ENCODE data around the gene RSPH1. TPM values are rescaled to one million over a fixed set of nuclear protein-coding genes. Genes with fewer than 3 reads are reported as not detected.

The RSPH1 gene
- total and polyA plus RNA-seq, 4 donors: 0.09 to 0.17 (median 0.16) TPM; not detected in 1

DNA sequence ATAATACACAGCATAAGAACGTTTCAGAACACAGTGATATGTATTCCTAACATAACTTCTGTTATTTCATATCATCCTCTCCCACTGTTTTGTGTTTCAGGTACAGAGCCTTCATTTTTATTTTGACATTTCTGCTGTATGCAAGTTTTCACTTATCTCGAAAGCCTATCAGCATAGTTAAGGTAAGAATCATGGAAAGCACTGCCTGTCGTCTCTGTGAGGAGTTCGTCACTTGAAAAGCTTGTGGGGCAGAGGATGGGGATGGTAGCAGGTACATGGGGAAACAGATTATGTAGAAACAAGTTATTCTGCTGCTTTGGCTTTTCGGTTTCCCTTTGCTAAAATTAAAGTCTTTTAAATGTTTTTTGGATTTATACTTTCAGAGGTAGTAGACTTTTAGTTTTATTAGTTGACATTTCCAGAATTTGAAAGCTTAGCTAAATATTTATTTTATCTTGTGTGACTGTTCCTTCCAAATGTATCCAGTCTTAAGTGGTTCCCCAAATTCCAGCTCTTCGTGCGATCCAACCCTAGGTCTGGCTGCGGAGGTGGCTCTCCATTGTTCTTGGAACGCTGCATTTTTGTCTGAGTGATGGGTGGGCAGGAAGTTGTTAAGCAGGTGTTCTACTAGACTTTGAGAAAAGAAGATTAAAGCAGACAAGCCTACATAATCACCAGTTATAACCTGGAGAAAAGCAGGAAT, 29.8 kb upstream of the RSPH1 start:
- no peak overlapping the region for H3K4me3 ChIP-seq (ENCODE audit: low read depth in 1 of 3, low read length in 3 of 3)
- no peak for DNase-seq (ENCODE audit: low spot score)
- H3K9ac ChIP-seq (ENCODE audit: low read depth in 1 of 2, low read length in 2 of 2): no peak overlapping the region
- H3K36me3 ChIP-seq (ENCODE audit: control insufficient read depth in 4 of 4, insufficient read depth in 3 of 4, low read depth in 1 of 4, low read length in 3 of 4): no peaks in the 10 kb centered on the region
- no peak for TF ChIP-seq RXRA (IDR thresholded peaks at IDR 0.05)
- TF ChIP-seq ZBTB33 (IDR thresholded peaks at IDR 0.05): no peak
- no peak for TF ChIP-seq NR2F2 (IDR thresholded peaks at IDR 0.05)
- TF ChIP-seq HNF4A (conservative IDR thresholded peaks at IDR 0.05): no peak
- TF ChIP-seq GABPA (IDR thresholded peaks at IDR 0.05 in 1 of 2, conservative IDR thresholded peaks at IDR 0.05 in 1 of 2): no peak
- TF ChIP-seq CTCF (IDR thresholded peaks at IDR 0.05; ENCODE audit: low read depth, low read length, missing input control): no peak
- TF ChIP-seq RAD21 (IDR thresholded peaks at IDR 0.05): no peak
- no peak for TF ChIP-seq HNF4G (IDR thresholded peaks at IDR 0.05)
- TF ChIP-seq FOXA1 (IDR thresholded peaks at IDR 0.05): no peak
- TF ChIP-seq EGR1 (IDR thresholded peaks at IDR 0.05; ENCODE audit: low read depth in 2 of 2): no peak
- no peak for TF ChIP-seq SP1 (IDR thresholded peaks at IDR 0.05)
- TF ChIP-seq, protein P1, sequence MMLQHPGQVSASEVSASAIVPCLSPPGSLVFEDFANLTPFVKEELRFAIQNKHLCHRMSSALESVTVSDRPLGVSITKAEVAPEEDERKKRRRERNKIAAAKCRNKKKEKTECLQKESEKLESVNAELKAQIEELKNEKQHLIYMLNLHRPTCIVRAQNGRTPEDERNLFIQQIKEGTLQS (IDR thresholded peaks at IDR 0.05): no peak
- TF ChIP-seq MAX (IDR thresholded peaks at IDR 0.05): no peak
- TF ChIP-seq FOXA2 (IDR thresholded peaks at IDR 0.05): no peak
- WGBS: 59% methylated on average over 9 of the region's 9 CpGs
- H3K9me3 ChIP-seq (ENCODE audit: control insufficient read depth in 4 of 4, low read length in 3 of 4): no peaks in the 10 kb centered on the region
- peak overlapping the region; percentile 50 to 81 for H3K27ac ChIP-seq (ENCODE audit: low read depth in 1 of 2, low read length in 2 of 2)
- H3K27me3 ChIP-seq (ENCODE audit: control insufficient read depth in 4 of 4, insufficient read depth in 4 of 4, low read length in 3 of 4): no peaks in the 10 kb centered on the region
- H3K4me1 ChIP-seq (ENCODE audit: control insufficient read depth in 4 of 4, insufficient read depth in 4 of 4, low read length in 3 of 4): peaks cover 6 to 37% (median 25%) of the 10 kb centered on the region in 4 donors

- peak overlapping the region in 1 of 2 donors; percentile 1 for H3K27ac ChIP-seq (ENCODE audit: low read depth in 1 of 2, low read length in 2 of 2)
- no peaks in the 10 kb centered on the region for H3K27me3 ChIP-seq (ENCODE audit: control insufficient read depth in 4 of 4, insufficient read depth in 4 of 4, low read length in 3 of 4)
- DNase-seq (ENCODE audit: low spot score): no peak
- peaks cover 6 to 37% (median 25%) of the 10 kb centered on the region in 4 donors for H3K4me1 ChIP-seq (ENCODE audit: control insufficient read depth in 4 of 4, insufficient read depth in 4 of 4, low read length in 3 of 4)
- no peak overlapping the region for H3K9ac ChIP-seq (ENCODE audit: low read depth in 1 of 2, low read length in 2 of 2)
- no peak overlapping the region for H3K4me3 ChIP-seq (ENCODE audit: low read depth in 1 of 3, low read length in 3 of 3)
- H3K9me3 ChIP-seq (ENCODE audit: control insufficient read depth in 4 of 4, low read length in 3 of 4): no peaks in the 10 kb centered on the region
- H3K36me3 ChIP-seq (ENCODE audit: control insufficient read depth in 4 of 4, insufficient read depth in 3 of 4, low read depth in 1 of 4, low read length in 3 of 4): peaks cover 0 to 2% (median 0%) of the 10 kb centered on the region in 4 donors
- WGBS: 65% methylated on average over 15 of the region's 15 CpGs
- TF ChIP-seq NR2F2 (IDR thresholded peaks at IDR 0.05): no peak
- TF ChIP-seq, protein P1 (IDR thresholded peaks at IDR 0.05): no peak
- TF ChIP-seq FOXA2 (IDR thresholded peaks at IDR 0.05): no peak
- TF ChIP-seq RXRA (IDR thresholded peaks at IDR 0.05): no peak
- TF ChIP-seq YY1 (IDR thresholded peaks at IDR 0.05): no peak
- TF ChIP-seq, protein P2, sequence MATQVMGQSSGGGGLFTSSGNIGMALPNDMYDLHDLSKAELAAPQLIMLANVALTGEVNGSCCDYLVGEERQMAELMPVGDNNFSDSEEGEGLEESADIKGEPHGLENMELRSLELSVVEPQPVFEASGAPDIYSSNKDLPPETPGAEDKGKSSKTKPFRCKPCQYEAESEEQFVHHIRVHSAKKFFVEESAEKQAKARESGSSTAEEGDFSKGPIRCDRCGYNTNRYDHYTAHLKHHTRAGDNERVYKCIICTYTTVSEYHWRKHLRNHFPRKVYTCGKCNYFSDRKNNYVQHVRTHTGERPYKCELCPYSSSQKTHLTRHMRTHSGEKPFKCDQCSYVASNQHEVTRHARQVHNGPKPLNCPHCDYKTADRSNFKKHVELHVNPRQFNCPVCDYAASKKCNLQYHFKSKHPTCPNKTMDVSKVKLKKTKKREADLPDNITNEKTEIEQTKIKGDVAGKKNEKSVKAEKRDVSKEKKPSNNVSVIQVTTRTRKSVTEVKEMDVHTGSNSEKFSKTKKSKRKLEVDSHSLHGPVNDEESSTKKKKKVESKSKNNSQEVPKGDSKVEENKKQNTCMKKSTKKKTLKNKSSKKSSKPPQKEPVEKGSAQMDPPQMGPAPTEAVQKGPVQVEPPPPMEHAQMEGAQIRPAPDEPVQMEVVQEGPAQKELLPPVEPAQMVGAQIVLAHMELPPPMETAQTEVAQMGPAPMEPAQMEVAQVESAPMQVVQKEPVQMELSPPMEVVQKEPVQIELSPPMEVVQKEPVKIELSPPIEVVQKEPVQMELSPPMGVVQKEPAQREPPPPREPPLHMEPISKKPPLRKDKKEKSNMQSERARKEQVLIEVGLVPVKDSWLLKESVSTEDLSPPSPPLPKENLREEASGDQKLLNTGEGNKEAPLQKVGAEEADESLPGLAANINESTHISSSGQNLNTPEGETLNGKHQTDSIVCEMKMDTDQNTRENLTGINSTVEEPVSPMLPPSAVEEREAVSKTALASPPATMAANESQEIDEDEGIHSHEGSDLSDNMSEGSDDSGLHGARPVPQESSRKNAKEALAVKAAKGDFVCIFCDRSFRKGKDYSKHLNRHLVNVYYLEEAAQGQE (IDR thresholded peaks at IDR 0.05): no peak
- TF ChIP-seq EGR1 (IDR thresholded peaks at IDR 0.05; ENCODE audit: low read depth in 2 of 2): no peak
- TF ChIP-seq ZBTB33 (IDR thresholded peaks at IDR 0.05): no peak
- TF ChIP-seq GABPA (IDR thresholded peaks at IDR 0.05 in 1 of 2, conservative IDR thresholded peaks at IDR 0.05 in 1 of 2): no peak
- TF ChIP-seq HNF4A (conservative IDR thresholded peaks at IDR 0.05): no peak
- no peak for TF ChIP-seq MAX (IDR thresholded peaks at IDR 0.05)
- TF ChIP-seq TAF1 (conservative IDR thresholded peaks at IDR 0.05): no peak
These were observed 29.1 kb upstream of the RSPH1 start for GRCh38 chr21:42525029-42525581.
